Uterus (tissue), 4 donors: ENCODE results near the gene CST4. TPM values are rescaled to one million over a fixed set of nuclear protein-coding genes. Genes with fewer than 3 reads are reported as not detected.
"Not testable (repeated sequence)": the region's sequence is repeated elsewhere in the genome, so short reads cannot be mapped to it uniquely, and the experiment has no call there.

Experiments used
- DNase-seq, 2 donors: peaks; one replicate each; pipeline ENCODE4 v3.0.0-alpha.2; 2019 to 2020
- H3K27ac ChIP-seq, 2 donors: fragments of 200-600 bp; sonication (generic); 1 replicate in 1 of 2; 2 replicates in 1 of 2; pipeline ENCODE4 v1.5.1; 2016 to 2018
- H3K27me3 ChIP-seq, 2 donors: fragments of 200-600 bp; sonication (generic); one replicate each; pipeline ENCODE4 v1.5.1; 2018 to 2019; ENCODE audit warnings: control low read depth in 1 of 2
- H3K36me3 ChIP-seq, 2 donors: fragments of 200-600 bp; sonication (generic); one replicate each; pipeline ENCODE4 v1.5.1; 2019; ENCODE audit warnings: control low read depth in 1 of 2
- H3K4me1 ChIP-seq, 2 donors: fragments of 200-600 bp; sonication (generic); one replicate each; pipeline ENCODE4 v1.5.1; 2018 to 2019; ENCODE audit warnings: control low read depth in 1 of 2
- H3K4me3 ChIP-seq, 2 donors: fragments of 200-600 bp; sonication (generic); 1 replicate in 1 of 2; 2 replicates in 1 of 2; pipeline ENCODE4 v1.5.1; 2018 to 2019; ENCODE audit warnings: mild to moderate bottlenecking in 1 of 2
- H3K9me3 ChIP-seq, 2 donors: fragments of 200-600 bp; sonication (generic); one replicate each; pipeline ENCODE4 v1.5.1; 2019; ENCODE audit warnings: control low read depth in 1 of 2
- POLR2A ChIP-seq, 2 donors: fragments of 450-650 bp; IDR thresholded peaks; one replicate each; pipeline ENCODE4 v1.6.1; 2016; ENCODE audit warnings: antibody characterized with exemption in 2 of 2, mild to moderate bottlenecking in 1 of 2, moderate library complexity in 1 of 2
- intact Hi-C: fragments of 100-400 bp; cut with DNase I; formaldehyde crosslinking; loops from one replicate; pipeline ENCODE4 v1.15.1; 2023; ENCODE audit warnings: low total_unique reads
- small RNA-seq: library from RNA; depleted of rRNA; stranded (forward); fragments of <200 nt; gene quantifications from one replicate; pipeline ENCODE3, GENCODE V24; 2016
- total RNA-seq, 4 donors: library from RNA; depleted of rRNA in 3 of 4; stranded (reverse); fragments of >200 nt in 3 of 4; gene quantifications; one replicate each; pipeline versions ENCODE4 v1.1.0 to v1.2.4, GENCODE V29; 2014 to 2023
- TF ChIP-seq, protein P1 (sequence below), 4 experiments: fragments of 200-600 bp in 2 of 4; fragments of 450-650 bp in 2 of 4; sonication (generic) in 2 of 4; IDR thresholded peaks; one replicate each; pipeline ENCODE4 v1.5.1; 2016 to 2019; ENCODE audit warnings: antibody characterized with exemption in 4 of 4, mild to moderate bottlenecking in 2 of 4, moderate library complexity in 1 of 4
- donor health status: DM: yes; HTN: yes; CAD: no.

The CST4 gene
- total RNA-seq, 4 donors from 2014 or later: not detected

GRCh38 chr20:23637282-23638221 is 51.3 kb downstream of the CST4 start, which contains the start of gene CST3:
CST3 (minus strand) TSS chr20:23637955; CDS start chr20:23637862, 93 bp downstream.
- Histone ChIP-seq H3K4me1 (peaks cover 9 to 12% of the 10 kb centered on the region in 2 donors), H3K27ac (peak within 1 kb of the TSS; percentile 81 to 99), H3K27me3 (no peaks in the 10 kb centered on the region), H3K4me3 (peak within 1 kb of the TSS; percentile 78 to 90), H3K9me3 (no peaks in the 10 kb centered on the region), H3K36me3 (no peaks in the 10 kb centered on the region)
- peak; percentile 91 to 94 for DNase-seq
- peak; percentile 89 to 92 for TF ChIP-seq POLR2A (IDR thresholded peaks at IDR 0.05)
- TF ChIP-seq, protein P1, sequence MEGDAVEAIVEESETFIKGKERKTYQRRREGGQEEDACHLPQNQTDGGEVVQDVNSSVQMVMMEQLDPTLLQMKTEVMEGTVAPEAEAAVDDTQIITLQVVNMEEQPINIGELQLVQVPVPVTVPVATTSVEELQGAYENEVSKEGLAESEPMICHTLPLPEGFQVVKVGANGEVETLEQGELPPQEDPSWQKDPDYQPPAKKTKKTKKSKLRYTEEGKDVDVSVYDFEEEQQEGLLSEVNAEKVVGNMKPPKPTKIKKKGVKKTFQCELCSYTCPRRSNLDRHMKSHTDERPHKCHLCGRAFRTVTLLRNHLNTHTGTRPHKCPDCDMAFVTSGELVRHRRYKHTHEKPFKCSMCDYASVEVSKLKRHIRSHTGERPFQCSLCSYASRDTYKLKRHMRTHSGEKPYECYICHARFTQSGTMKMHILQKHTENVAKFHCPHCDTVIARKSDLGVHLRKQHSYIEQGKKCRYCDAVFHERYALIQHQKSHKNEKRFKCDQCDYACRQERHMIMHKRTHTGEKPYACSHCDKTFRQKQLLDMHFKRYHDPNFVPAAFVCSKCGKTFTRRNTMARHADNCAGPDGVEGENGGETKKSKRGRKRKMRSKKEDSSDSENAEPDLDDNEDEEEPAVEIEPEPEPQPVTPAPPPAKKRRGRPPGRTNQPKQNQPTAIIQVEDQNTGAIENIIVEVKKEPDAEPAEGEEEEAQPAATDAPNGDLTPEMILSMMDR (IDR thresholded peaks at IDR 0.05): peak in 2 of 4 experiments; percentile 11 to 13
- intact Hi-C loops: no loop called here

DNA sequence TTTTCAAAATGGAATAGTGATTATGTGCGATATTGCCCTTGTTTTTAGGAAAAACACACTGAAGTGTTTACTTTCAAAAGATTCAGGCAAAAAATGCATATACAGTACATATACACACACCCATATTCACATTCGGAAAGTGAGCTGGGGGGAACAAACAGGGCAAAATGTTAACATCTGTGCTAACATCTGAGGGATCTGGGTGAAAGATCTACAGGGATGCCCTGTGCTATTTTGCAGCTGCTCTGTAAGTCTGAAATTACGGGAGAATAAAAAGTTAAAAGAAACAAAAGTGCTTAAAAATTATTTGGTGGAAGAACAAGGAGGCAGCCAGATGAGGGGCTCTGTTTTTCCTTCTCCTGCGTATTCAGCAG is 51.9 kb downstream of the CST4 start:
- H3K4me1 ChIP-seq: peaks cover 9 to 12% of the 10 kb centered on the region in 2 donors

GRCh38 chr20:23636182-23636907 is 52.5 kb downstream of the CST4 start:
- Histone ChIP-seq H3K27me3 (no peaks in the 10 kb centered on the region), H3K9me3 (no peaks in the 10 kb centered on the region), H3K27ac (peak overlapping the region; percentile 81 to 99), H3K4me1 (peaks cover 9 to 12% of the 10 kb centered on the region in 2 donors), H3K4me3 (peak overlapping the region; percentile 78 to 90), H3K36me3 (no peaks in the 10 kb centered on the region)
- intact Hi-C loops: no loop called here
- TF ChIP-seq, protein P1 (IDR thresholded peaks at IDR 0.05): no peak
- TF ChIP-seq POLR2A (IDR thresholded peaks at IDR 0.05): no peak
- DNase-seq: no peak

More for the DNA sequence above, 51.9 kb downstream of the CST4 start:
- TF ChIP-seq POLR2A (IDR thresholded peaks at IDR 0.05): no peak
- TF ChIP-seq, protein P1 (IDR thresholded peaks at IDR 0.05): no peak
- no peaks in the 10 kb centered on the region for H3K27me3 ChIP-seq
- intact Hi-C loops: no loop called here
- no peaks in the 10 kb centered on the region for H3K36me3 ChIP-seq
- no peak for DNase-seq
- peak overlapping the region; percentile 81 to 99 for H3K27ac ChIP-seq
- peak overlapping the region; percentile 78 to 90 for H3K4me3 ChIP-seq
- no peaks in the 10 kb centered on the region for H3K9me3 ChIP-seq

DNA sequence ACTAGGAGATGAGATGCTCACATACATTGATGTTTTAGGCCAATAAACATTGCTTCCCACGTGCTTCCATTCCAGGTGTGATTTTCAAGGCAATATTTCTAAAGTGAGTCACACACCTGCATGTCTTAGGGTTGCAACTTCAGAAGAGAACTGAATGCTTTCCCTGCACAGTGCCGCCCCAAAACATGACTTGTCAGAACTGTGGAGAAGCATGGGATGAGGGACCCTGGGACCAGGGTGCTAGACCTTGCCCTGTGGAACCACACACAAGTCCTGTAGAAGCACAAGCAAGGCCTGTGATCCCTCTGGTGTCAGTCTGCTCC is 53.1 kb downstream of the CST4 start:
- DNase-seq, intact Hi-C loops, H3K27me3 ChIP-seq, H3K36me3 ChIP-seq, H3K9me3 ChIP-seq: not testable (repeated sequence)
- peak overlapping the region; percentile 78 to 90 for H3K4me3 ChIP-seq
- peaks cover 9 to 12% of the 10 kb centered on the region in 2 donors for H3K4me1 ChIP-seq
- peak overlapping the region; percentile 81 to 99 for H3K27ac ChIP-seq

Small RNA genes within 50 kb of the gene (small RNA-seq; reads per million reads assigned to genes)
- gene CST2P1: not detected

Other genes starting within 250 kb of the CST4 start
- not detected for gene CSTL1, start 249.4 kb downstream of the CST4 start, total RNA-seq
- not detected for gene CST11, start 236.2 kb downstream of the CST4 start, total RNA-seq
- gene CST8, start 197.9 kb downstream of the CST4 start, total RNA-seq: not detected
- gene CST9L, start 120.6 kb downstream of the CST4 start, total RNA-seq: not detected
- gene CST9, start 83.1 kb downstream of the CST4 start, total RNA-seq: not detected
- gene CST3, start 51.1 kb downstream of the CST4 start, total RNA-seq: 1,000 to 10,000 TPM in 1 of 4 donors, 100 to 1,000 TPM in 3; 205 to 1,148 (median 624) TPM
- gene CST1, start 61.9 kb upstream of the CST4 start, total RNA-seq: not detected
- not detected for gene CST2, start 137.7 kb upstream of the CST4 start, total RNA-seq
- not detected for gene CST5, start 190.7 kb upstream of the CST4 start, total RNA-seq